GM18519 (cell line): ENCODE measurements around the gene IFT27.
"Not testable (repeated sequence)": the region's sequence is repeated elsewhere in the genome, so short reads cannot be mapped to it uniquely, and the experiment has no call there.

Experiments used
- ATAC-seq: cut with Tn5 transposase; IDR thresholded peaks from one replicate; pipeline ENCODE4 v1.9.1; 2021; ENCODE audit warnings: mild to moderate bottlenecking, moderate library complexity; ENCODE audit not compliant: unreplicated experiment, low FRiP score

Gene IFT27

GRCh38 chr22:36767035-36767775, 8.7 kb downstream of the IFT27 start:
- no peak for ATAC-seq

GRCh38 chr22:36765943-36766450, 9.9 kb downstream of the IFT27 start:
- ATAC-seq = no peak

GRCh38 chr22:36765131-36765942, 10.6 kb downstream of the IFT27 start:
- ATAC-seq = no peak

- no peak for ATAC-seq
These were observed 11.3 kb downstream of the IFT27 start for GRCh38 chr22:36764641-36765040.

- ATAC-seq = no peak
These were observed 11.9 kb downstream of the IFT27 start for GRCh38 chr22:36764060-36764459.

- no peak for ATAC-seq
These were observed 12.3 kb downstream of the IFT27 start for GRCh38 chr22:36763576-36763975.

- ATAC-seq = no peak
These were observed 13.1 kb downstream of the IFT27 start for GRCh38 chr22:36762687-36763260.

- ATAC-seq = no peak
These were observed 14.2 kb downstream of the IFT27 start for GRCh38 chr22:36761553-36762240.

- ATAC-seq = no peak
These were observed 15.1 kb downstream of the IFT27 start for GRCh38 chr22:36760786-36761185.

GRCh38 chr22:36759481-36760159, 16.3 kb downstream of the IFT27 start:
- no peak for ATAC-seq

GRCh38 chr22:36758792-36759271, 17.1 kb downstream of the IFT27 start:
- ATAC-seq = no peak

GRCh38 chr22:36757668-36758211, 18.2 kb downstream of the IFT27 start:
- ATAC-seq = no peak

GRCh38 chr22:36756746-36757655, 18.9 kb downstream of the IFT27 start:
- no peak for ATAC-seq

- no peak for ATAC-seq
These were observed 19.9 kb downstream of the IFT27 start for GRCh38 chr22:36756031-36756430.

GRCh38 chr22:36755316-36755715, 20.6 kb downstream of the IFT27 start:
- no peak for ATAC-seq

- ATAC-seq = not testable (repeated sequence)
These were observed 21.0 kb downstream of the IFT27 start for GRCh38 chr22:36754881-36755280.

GRCh38 chr22:36753916-36754315, 22.0 kb downstream of the IFT27 start:
- no peak for ATAC-seq

GRCh38 chr22:36753120-36753802, 22.7 kb downstream of the IFT27 start:
- ATAC-seq = no peak
